Lower leg skin (tissue), 3 donors: Measurements from ENCODE around the gene AGPS.

Experiments
- CTCF ChIP-seq, 3 donors: fragments of 450-650 bp; IDR thresholded peaks; one replicate each; pipeline ENCODE4 v1.5.1; 2016; ENCODE audit warnings: antibody characterized with exemption in 3 of 3, mild to moderate bottlenecking in 3 of 3, moderate library complexity in 2 of 3
- POLR2A ChIP-seq, 2 donors: fragments of 450-650 bp; IDR thresholded peaks; one replicate each; pipeline ENCODE4 v1.6.1; 2016 to 2017; ENCODE audit warnings: antibody characterized with exemption in 2 of 2, mild to moderate bottlenecking in 1 of 2, moderate library complexity in 1 of 2

DNA sequence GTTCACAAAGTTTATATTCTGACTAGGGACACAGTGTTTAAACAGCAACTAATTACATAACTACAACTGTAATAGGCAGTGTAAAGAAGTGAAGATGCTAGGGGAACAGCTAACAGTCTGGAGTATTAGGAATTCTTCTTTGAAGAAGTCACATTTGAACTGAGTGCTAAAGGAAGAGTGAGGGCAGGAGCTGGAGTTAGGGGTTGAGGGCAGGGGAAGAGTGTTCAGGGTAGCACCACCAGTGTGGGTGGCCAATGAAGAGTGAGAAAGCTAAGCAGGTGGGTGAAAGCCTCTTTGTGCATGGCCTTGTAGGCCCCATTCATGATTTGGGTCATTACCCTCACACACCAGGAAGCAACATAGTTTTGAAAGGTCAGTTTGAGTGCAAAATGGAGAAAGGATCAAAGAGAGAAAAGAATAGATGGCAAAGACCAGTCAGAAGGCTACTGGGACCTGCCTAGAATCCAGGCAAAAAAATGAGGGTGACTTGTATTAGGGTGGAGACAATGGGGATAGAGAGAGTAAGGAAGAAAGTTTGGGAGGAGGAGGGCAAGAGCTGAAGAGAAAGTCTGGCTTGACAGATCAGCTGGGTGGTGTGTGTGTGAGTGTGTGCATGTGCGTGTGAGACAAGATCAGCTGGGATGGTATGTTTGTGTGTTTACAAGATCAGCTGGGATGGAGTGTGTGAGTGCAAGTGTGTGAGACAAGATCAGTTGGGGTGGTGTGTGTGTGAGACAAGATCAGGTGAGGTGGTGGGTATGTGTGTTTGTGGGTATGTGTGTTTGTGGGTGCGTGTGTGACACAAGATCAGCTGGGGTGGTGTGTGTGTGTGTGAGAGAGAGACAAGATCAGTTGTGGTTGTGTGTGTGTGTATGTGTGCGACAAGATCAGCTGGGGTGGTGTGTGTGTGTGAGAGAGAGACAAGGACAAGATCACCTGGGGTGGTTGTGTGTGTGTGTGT lies 43.6 kb upstream of the AGPS start:
- no peak for TF ChIP-seq CTCF (IDR thresholded peaks at IDR 0.05)
- TF ChIP-seq POLR2A (IDR thresholded peaks at IDR 0.05) = no peak
